ENCODE results near the gene PIP5K1B.

- TF ChIP-seq CTCF (conservative IDR thresholded peaks at IDR 0.05 in 1 of 2, IDR thresholded peaks at IDR 0.05 in 1 of 2; ENCODE audit: low read depth in 1 of 2, low read length in 2 of 2) (no peak), EZH2 (IDR thresholded peaks at IDR 0.05; ENCODE audit: low read length, missing control alignments) (no peak)
Observed at GRCh38 chr9:68669218-68669617, 35.8 kb upstream of the PIP5K1B start.

All from fibroblast of lung (primary cell).